GM19397 (cell line): Measurements from ENCODE around the gene RASSF5.
"Not testable (repeated sequence)": the region's sequence is repeated elsewhere in the genome, so short reads cannot be mapped to it uniquely, and the experiment has no call there.

ENCODE experiments used
- ATAC-seq: cut with Tn5 transposase; IDR thresholded peaks from one replicate; pipeline ENCODE4 v1.9.1; 2021; ENCODE audit warnings: mild to moderate bottlenecking, moderate library complexity; ENCODE audit not compliant: unreplicated experiment

The RASSF5 gene

DNA sequence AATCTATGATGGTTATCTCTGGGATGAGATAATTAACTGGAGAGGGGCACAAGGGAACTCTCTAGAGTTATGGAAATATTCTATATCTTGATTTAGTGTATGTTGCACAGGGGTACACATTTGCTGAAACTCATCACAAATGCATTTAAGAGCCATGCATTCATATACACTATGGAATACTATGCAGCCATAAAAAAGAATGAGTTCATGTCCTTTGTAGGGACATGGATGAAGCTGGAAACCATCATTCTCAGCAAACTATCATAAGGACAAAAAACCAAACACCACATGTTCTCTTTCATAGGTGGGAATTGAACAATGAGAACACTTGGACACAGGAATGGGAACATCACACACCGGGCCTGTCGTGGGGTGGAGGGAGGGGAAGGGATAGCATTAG is 119.1 kb downstream of the RASSF5 start:
- not testable (repeated sequence) for ATAC-seq

DNA sequence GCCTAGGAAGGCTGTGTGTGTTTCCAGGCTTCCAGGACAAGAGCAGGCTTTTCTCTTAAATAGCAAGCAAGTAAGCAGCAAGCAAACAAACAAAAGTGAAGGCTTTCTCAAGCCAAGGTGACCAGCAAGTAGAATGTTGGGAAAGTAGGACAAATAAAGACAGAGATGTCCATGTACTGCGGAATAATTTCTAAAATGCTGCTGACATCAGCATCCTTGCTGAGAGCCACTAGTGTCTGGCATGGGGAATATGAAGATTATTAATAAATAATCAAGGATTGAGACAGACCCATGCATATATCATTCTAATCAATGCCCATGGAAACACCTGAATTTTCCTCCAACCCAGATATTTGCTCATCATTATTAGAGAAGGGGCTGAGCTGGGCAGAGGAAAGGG is 121.6 kb downstream of the RASSF5 start:
- no peak for ATAC-seq

DNA sequence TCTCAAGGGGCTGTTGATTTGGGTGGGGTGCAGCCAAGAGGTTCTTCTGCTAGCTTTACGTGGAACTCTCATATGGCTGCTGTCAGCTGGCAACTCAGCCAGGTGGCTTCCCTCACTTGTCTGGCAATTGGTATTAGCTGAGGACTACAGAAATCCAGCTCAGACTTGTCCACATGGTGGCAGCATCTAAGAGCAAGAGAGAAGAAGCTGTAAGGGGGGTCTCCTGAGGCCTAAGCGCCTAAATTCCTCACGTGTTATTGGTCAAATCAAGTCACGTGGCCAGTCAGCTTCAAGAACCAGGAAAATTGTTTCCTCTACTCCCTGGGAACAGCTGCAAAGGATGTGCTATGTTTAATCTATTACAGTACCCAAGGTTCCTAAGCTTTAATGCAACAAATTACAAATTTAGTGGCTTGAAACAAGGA is 123.8 kb downstream of the RASSF5 start:
- ATAC-seq: no peak

DNA sequence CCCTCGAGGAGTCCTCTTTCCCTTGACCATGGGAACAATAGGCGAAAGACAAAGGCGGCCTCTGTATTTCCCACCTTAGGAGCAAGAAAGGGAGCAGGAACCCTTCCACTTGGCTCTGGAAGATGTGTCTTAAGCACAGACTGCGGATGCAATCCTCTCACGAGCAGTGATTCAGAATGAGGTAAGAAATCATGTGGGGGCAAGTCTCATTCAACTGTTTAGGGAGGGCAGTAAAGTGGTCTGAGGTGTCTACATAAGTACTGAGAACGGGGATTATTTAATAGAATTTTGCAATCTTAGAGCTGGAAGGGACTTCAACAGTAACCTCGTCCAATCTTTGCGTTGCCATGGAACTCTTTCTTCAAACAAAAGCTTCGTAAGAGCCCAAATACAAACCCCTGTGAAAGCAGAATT is 126.4 kb downstream of the RASSF5 start:
- no peak for ATAC-seq

DNA sequence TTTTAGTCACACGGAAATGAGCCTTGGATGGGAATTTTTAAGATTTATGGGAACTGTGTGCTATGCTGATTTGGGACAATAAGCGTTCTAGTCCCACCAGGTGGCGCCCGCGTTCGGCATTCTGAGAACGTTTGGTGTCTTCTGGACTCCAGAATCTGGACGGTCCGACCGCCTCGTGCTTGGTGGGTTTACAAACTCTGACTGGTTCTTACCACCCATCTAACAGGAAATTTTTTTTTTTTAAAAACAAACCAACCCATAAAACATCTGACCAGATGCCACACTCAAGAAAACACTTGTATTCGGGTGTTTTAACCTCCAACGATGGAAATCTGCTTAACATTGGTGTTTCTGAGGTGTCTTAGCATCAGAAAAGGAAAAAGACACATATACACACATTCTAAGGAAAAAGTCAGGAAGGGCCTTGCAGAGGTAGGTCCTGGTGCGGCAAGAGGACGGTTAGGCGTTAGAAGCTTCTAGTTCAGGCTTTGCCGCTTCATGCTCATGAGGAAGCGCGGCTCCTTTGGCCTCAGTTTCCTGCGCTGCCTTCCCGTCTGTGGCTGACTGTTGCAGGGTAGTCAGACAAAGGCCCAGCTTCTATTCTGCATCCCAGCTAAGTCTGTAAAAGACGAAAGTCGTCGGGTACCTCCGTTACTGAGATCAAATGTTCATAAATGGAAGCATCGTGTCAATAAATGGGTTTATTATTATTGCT is 127.2 kb downstream of the RASSF5 start:
- ATAC-seq: no peak

DNA sequence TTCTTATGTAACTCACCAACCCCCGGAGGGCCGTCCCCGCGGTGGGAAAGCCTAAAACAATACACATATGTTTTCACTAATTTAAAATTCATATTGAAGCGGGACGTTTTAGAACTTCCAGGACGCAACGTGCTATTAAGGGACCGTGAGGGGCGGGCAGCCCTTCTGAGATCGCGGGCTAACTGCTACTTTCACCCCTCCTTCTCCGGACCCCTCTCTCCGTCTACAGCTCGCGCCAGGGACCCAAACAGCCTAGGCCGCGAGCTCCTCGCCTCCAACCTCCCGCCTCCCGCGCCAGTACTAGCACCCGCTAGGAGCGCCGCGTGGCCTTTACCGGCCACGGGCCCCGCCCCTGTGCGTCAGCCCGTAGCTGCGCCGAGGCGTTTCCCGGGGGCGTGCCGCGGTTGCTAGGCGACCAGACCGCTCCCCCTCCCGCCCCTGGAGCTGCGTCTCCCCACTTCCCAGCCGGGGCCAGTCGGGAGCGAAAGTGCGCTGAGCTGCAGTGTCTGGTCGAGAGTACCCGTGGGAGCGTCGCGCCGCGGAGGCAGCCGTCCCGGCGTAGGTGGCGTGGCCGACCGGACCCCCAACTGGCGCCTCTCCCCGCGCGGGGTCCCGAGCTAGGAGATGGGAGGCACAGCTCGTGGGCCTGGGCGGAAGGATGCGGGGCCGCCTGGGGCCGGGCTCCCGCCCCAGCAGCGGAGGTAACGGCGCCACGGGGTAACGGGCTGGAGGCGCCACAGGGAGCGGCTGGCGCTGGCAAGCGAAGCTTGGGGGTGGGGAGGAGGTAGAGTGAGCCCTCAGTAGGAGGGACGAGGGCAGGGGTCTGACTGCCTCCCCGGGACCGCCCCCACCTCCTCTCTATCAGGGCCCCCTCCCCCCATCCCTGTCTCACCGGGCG is 128.0 kb downstream of the RASSF5 start, which contains the start of gene DYRK3:
Gene DYRK3, plus strand, starts transcription at position 457 of the 898 bp plus-strand sequence. Its CDS starts 168 bp downstream, at position 625.
- peak; percentile 91 for ATAC-seq

DNA sequence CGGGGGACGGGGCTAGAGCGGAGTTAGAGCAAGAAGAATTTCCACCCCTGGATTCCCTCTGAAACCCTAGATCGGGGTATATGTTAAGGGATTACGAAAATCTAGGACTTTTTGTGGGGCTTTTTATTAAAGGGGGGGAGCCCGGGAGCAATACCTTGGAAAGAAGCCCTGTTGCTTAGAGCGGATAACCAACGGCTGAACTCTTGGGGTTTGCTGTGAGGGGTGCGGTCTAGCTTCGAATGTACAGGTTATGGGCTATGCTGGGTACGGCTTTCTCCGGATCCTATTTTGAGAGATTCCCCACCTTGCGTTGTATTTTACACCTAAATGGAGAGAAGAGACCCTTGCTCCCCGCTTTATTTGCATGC is 128.6 kb downstream of the RASSF5 start:
- no peak for ATAC-seq

DNA sequence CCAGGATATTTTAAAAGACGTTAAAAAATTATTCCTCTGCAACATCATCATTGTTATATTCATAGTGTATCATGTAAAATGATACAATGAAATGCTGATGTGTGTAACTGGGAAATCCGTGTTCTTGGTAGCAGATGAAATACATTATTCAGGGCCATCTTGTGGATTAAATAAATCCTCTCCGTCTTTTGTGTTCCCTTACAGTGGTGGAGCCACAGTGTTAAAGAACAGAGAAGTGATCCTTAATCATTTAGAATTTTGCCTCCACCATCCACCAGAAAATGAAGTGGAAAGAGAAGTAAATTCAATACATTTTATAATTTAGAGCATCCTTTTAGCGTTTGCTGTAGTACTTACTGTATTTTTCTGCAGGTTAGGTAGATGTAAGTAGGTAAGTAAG is 129.3 kb downstream of the RASSF5 start:
- no peak for ATAC-seq

DNA sequence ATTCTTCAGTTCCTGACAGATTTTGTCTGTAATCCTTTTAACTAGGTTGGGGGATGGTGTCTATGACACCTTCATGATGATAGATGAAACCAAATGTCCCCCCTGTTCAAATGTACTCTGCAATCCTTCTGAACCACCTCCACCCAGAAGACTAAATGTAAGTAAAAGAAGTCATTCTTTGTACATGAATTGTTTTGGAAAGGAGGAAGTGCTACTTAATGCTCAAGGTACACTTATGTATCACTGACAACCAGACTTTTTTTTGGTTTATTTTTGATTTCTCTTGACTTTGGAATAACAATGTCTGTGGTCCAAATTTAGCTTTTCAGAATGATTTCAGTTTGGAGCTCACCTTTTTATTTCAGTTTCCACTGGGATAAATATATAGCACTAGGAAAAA is 130.3 kb downstream of the RASSF5 start:
- no peak for ATAC-seq
